Neural progenitor cell (in vitro differentiated cells): ENCODE data around the gene TPCN1. TPM values are rescaled to one million over a fixed set of nuclear protein-coding genes. Genes with fewer than 3 reads are reported as not detected.

Source experiments
- DNase-seq: peaks from one replicate; pipeline ENCODE4 v3.0.0-alpha.2; 2016; ENCODE audit warnings: low spot score
- H2AFZ ChIP-seq: fragments of 200-600 bp; sonication (generic); replicated peaks from 2 replicates; pipeline ENCODE4 v1.6.1; 2016; ENCODE audit warnings: antibody characterized with exemption
- H3F3A ChIP-seq: fragments of 200-600 bp; sonication (generic); 2 replicates; pipeline ENCODE4 v1.6.1; 2016; ENCODE audit warnings: antibody characterized with exemption, low read depth
- H3K27ac ChIP-seq: fragments of 200-600 bp; sonication (generic); 2 replicates; pipeline ENCODE4 v1.5.1; 2016; ENCODE audit warnings: mild to moderate bottlenecking
- H3K27me3 ChIP-seq: fragments of 200-600 bp; sonication (generic); 2 replicates; pipeline ENCODE4 v1.6.1; 2016; ENCODE audit warnings: mild to moderate bottlenecking, moderate library complexity
- H3K36me3 ChIP-seq: fragments of 200-600 bp; sonication (generic); 2 replicates; pipeline ENCODE4 v1.5.1; 2016
- H3K4me1 ChIP-seq: fragments of 200-600 bp; sonication (generic); 2 replicates; pipeline ENCODE4 v1.6.1; 2016; ENCODE audit warnings: mixed run types
- H3K4me2 ChIP-seq: fragments of 200-600 bp; sonication (generic); 2 replicates; pipeline ENCODE4 v1.6.1; 2016
- H3K4me3 ChIP-seq: fragments of 200-600 bp; sonication (generic); 2 replicates; pipeline ENCODE4 v1.5.1; 2016
- H3K79me2 ChIP-seq: fragments of 200-600 bp; sonication (generic); 2 replicates; pipeline ENCODE4 v1.6.1; 2016; ENCODE audit warnings: low read depth
- H3K9ac ChIP-seq: fragments of 200-600 bp; sonication (generic); 2 replicates; pipeline ENCODE4 v1.6.1; 2016
- H3K9me3 ChIP-seq: fragments of 200-600 bp; sonication (generic); 2 replicates; pipeline ENCODE4 v1.5.1; 2016; ENCODE audit warnings: low read depth
- H4K20me1 ChIP-seq: fragments of 200-600 bp; sonication (generic); 2 replicates; pipeline ENCODE4 v1.6.1; 2016; ENCODE audit warnings: low read depth
- H3K27ac Mint-ChIP-seq: 3 replicates; pipeline ENCODE4 v1.8.0; 2021; ENCODE audit warnings: mixed read lengths
- H3K27me3 Mint-ChIP-seq: 2 replicates; pipeline ENCODE4 v1.8.0; 2022; ENCODE audit warnings: low read depth, mild to moderate bottlenecking, inconsistent platforms, moderate library complexity, mixed read lengths; ENCODE audit not compliant: insufficient read depth
- H3K36me3 Mint-ChIP-seq: 3 replicates; pipeline ENCODE4 v1.8.0; 2021; ENCODE audit warnings: mixed read lengths
- H3K4me1 Mint-ChIP-seq: 3 replicates; pipeline ENCODE4 v1.8.0; 2021; ENCODE audit warnings: mixed read lengths
- H3K4me3 Mint-ChIP-seq: 3 replicates; pipeline ENCODE4 v1.8.0; 2021; ENCODE audit warnings: mild to moderate bottlenecking, moderate library complexity, mixed read lengths
- H3K9me3 Mint-ChIP-seq: 3 replicates; pipeline ENCODE4 v1.8.0; 2020; ENCODE audit warnings: mixed read lengths
- CTCF ChIP-seq: fragments of 200-600 bp; sonication (generic); IDR thresholded peaks from 2 replicates; pipeline ENCODE4 v1.5.1; 2017; ENCODE audit warnings: antibody characterized with exemption, mild to moderate bottlenecking
- EZH2 ChIP-seq: fragments of 200-600 bp; sonication (generic); IDR thresholded peaks from 2 replicates; pipeline ENCODE4 v1.6.1; 2017; ENCODE audit warnings: antibody characterized with exemption, mild to moderate bottlenecking, moderate library complexity
- EZH2phosphoT487 ChIP-seq: fragments of 200-600 bp; sonication (generic); IDR thresholded peaks from 2 replicates; pipeline ENCODE4 v1.6.1; 2017; ENCODE audit warnings: antibody characterized with exemption
- total RNA-seq: library from RNA; depleted of rRNA; stranded (reverse); fragments of >200 nt; gene quantifications from 2 replicates; pipeline ENCODE4 v1.2.3, GENCODE V29; 2015; ENCODE audit warnings: low replicate concordance

The TPCN1 gene
- total RNA-seq, 1 donor from 2014 or later = 12.2 TPM

DNA sequence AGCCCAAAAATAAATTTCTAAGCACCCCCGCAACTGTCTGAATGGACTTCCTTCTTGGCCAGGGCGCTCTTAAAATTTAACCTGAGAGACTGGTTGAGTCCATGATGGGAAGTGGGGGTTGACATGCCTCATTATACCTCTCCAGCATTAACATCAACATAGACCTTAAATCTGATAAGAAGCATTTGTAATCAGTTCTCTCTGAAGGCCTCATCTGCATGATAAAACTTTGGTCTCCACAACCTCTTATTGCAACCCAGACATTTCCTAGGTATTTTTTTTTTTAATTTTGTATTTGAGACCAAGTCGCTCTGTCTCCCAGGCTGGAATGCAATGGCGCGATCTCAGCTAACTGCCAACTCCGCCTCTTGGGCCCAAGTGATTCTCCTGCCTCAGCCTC lies 124.1 kb downstream of the TPCN1 start:
- no peaks in the 10 kb centered on the region for H3K36me3 Mint-ChIP-seq

DNA sequence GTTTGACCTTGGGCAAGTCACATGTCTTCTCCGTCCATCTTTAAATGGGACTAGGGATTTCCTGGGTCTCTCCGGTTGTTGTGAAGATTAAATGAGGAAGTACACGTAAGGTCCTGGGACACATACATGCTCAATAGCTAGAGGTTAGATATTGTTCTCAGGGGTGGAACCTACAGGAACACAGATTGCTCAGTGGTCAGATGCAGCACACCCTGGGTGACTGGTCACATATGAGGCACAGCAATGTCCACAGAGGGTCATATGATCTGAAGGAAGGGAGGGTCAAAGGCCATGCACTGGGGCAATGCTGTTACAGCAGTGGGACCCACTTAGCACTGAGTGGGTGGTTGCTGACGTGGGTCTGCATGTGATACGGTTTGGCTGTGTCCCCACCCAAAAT lies 125.1 kb downstream of the TPCN1 start:
- H3K36me3 ChIP-seq = no peaks in the 10 kb centered on the region
- Mint-ChIP-seq H3K27me3 (peaks cover 14% of the 10 kb centered on the region), H3K4me1 (peaks cover 8% of the 10 kb centered on the region), H3K4me3 (no peak overlapping the region), H3K9me3 (no peaks in the 10 kb centered on the region), H3K36me3 (no peaks in the 10 kb centered on the region), H3K27ac (peak overlapping the region; percentile 62)
- no peak overlapping the region for H2AFZ ChIP-seq
- no peaks in the 10 kb centered on the region for H3K4me1 ChIP-seq
- no peak overlapping the region for H3K4me3 ChIP-seq
- no peak overlapping the region for H3K4me2 ChIP-seq
- H4K20me1 ChIP-seq = no peaks in the 10 kb centered on the region
- H3F3A ChIP-seq = no peaks in the 10 kb centered on the region
- H3K79me2 ChIP-seq = no peaks in the 10 kb centered on the region
- H3K27ac ChIP-seq = no peak overlapping the region
- no peaks in the 10 kb centered on the region for H3K27me3 ChIP-seq
- TF ChIP-seq EZH2 = no peak
- TF ChIP-seq CTCF = no peak
- TF ChIP-seq EZH2phosphoT487 = no peak
- no peak overlapping the region for H3K9ac ChIP-seq
- no peak for DNase-seq
- no peaks in the 10 kb centered on the region for H3K9me3 ChIP-seq

More for the DNA sequence above, 124.1 kb downstream of the TPCN1 start:
- no peak for DNase-seq
- Histone ChIP-seq H4K20me1 (no peaks in the 10 kb centered on the region), H3F3A (no peaks in the 10 kb centered on the region), H3K79me2 (no peaks in the 10 kb centered on the region), H3K36me3 (no peaks in the 10 kb centered on the region), H3K4me2 (no peak overlapping the region), H3K27me3 (no peaks in the 10 kb centered on the region), H3K27ac (no peak overlapping the region), H3K9ac (no peak overlapping the region), H3K4me1 (no peaks in the 10 kb centered on the region), H3K4me3 (no peak overlapping the region), H3K9me3 (no peaks in the 10 kb centered on the region), H2AFZ (no peak overlapping the region)
- H3K4me3 Mint-ChIP-seq = no peak overlapping the region
- no peaks in the 10 kb centered on the region for H3K9me3 Mint-ChIP-seq
- H3K27ac Mint-ChIP-seq = no peak overlapping the region
- H3K4me1 Mint-ChIP-seq = peaks cover 8% of the 10 kb centered on the region
- TF ChIP-seq EZH2 (no peak), CTCF (no peak), EZH2phosphoT487 (no peak)
- H3K27me3 Mint-ChIP-seq = peaks cover 12% of the 10 kb centered on the region

DNA sequence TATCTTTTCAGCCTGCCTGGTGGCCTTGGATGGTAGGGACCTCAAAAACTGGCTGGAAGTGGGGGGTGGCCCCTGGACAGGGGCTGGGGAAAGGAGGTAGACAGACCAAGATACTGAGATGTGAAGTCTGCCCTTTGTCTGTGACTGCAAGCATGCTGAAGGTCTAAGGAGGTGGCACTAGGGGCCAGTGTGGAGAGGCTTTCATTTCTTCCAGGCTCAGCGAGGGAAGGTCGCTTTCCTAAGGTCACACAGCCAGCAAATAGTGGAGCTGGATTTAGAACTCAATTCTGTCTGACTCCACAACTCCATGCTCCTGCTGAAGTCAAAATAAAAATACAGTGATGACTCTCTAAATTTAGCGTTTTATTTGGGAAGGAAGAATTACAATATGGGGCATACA lies 125.8 kb downstream of the TPCN1 start:
- Mint-ChIP-seq H3K4me1 (peaks cover 8% of the 10 kb centered on the region), H3K36me3 (no peaks in the 10 kb centered on the region), H3K9me3 (no peaks in the 10 kb centered on the region), H3K27ac (peak overlapping the region; percentile 51), H3K4me3 (no peak overlapping the region), H3K27me3 (peaks cover 10% of the 10 kb centered on the region)
- H3K4me3 ChIP-seq = no peak overlapping the region
- no peaks in the 10 kb centered on the region for H3K9me3 ChIP-seq
- H3K36me3 ChIP-seq = no peaks in the 10 kb centered on the region
- TF ChIP-seq EZH2 (no peak), EZH2phosphoT487 (no peak), CTCF (no peak)
- H3K27ac ChIP-seq = no peak overlapping the region
- no peaks in the 10 kb centered on the region for H4K20me1 ChIP-seq
- H3K4me2 ChIP-seq = no peak overlapping the region
- H3K27me3 ChIP-seq = no peaks in the 10 kb centered on the region
- H3K9ac ChIP-seq = no peak overlapping the region
- no peak for DNase-seq
- H3K79me2 ChIP-seq = no peaks in the 10 kb centered on the region
- no peak overlapping the region for H2AFZ ChIP-seq
- no peaks in the 10 kb centered on the region for H3K4me1 ChIP-seq
- H3F3A ChIP-seq = no peaks in the 10 kb centered on the region

DNA sequence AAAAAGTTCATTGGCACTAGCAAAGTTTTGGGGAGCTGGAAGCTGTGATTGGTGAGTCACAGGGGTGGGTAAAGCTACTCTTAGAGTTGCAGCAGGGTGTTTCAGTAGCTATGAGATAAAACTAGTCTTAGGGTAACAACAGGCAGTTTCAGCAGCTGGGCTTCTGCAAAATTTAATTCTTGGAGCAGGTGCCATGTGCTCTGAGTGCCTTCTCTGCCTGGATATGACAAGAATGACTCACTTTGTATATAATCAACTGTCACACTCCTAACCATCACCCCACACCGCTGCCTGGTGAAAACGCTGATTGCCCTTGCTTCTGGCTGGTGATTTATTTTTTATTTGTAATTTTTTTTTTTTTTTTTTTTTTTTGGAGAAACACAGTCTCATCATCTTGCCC lies 126.6 kb downstream of the TPCN1 start:
- Histone ChIP-seq H3K27ac (no peak overlapping the region), H3K9me3 (no peaks in the 10 kb centered on the region), H3K9ac (no peak overlapping the region), H3K4me2 (no peak overlapping the region), H3K4me3 (no peak overlapping the region), H4K20me1 (no peaks in the 10 kb centered on the region), H3K36me3 (no peaks in the 10 kb centered on the region), H3K79me2 (no peaks in the 10 kb centered on the region), H2AFZ (no peak overlapping the region), H3K27me3 (no peaks in the 10 kb centered on the region), H3F3A (no peaks in the 10 kb centered on the region), H3K4me1 (no peaks in the 10 kb centered on the region)
- H3K36me3 Mint-ChIP-seq = no peaks in the 10 kb centered on the region
- H3K27ac Mint-ChIP-seq = no peak overlapping the region
- H3K27me3 Mint-ChIP-seq = peaks cover 13% of the 10 kb centered on the region
- TF ChIP-seq CTCF (no peak), EZH2 (no peak), EZH2phosphoT487 (no peak)
- DNase-seq = no peak
- H3K9me3 Mint-ChIP-seq = no peaks in the 10 kb centered on the region
- H3K4me3 Mint-ChIP-seq = no peak overlapping the region
- peaks cover 8% of the 10 kb centered on the region for H3K4me1 Mint-ChIP-seq
